ENCODE results near the gene ZC3H4.
A peak's percentile ranks its signal among the peaks of the same experiment; 100 is the strongest.

The ZC3H4 gene

DNA sequence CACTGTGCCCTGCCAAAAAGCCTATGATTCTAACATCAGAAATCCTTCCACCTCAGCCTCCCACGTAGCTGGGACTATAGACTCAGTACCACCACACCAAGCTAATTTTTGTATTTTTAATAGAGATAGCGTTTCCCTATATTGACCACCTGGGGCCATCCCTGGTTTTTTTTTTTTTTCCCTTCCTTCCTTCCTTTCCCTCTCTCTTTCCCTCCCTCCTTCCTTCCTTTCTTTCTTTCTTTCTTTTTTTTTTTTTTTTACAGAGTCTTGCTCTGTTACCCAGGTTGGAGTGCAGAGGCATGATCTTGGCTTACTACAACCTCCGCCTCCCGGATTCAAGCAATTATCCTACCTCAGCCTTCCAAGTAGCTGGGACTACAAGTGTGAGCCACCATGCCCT is 16.0 kb upstream of the ZC3H4 start:
- no peak overlapping the region for H3K4me3 ChIP-seq (ENCODE audit: control insufficient read depth, low read depth, low read length)
- DNase-seq (ENCODE audit: low read depth) = no peak
- TF ChIP-seq CTCF (IDR thresholded peaks at IDR 0.05; ENCODE audit: control insufficient read depth, insufficient read depth, low read depth, low read length, missing control alignments) = no peak

- DNase-seq (ENCODE audit: low read depth) = no peak
- TF ChIP-seq CTCF (IDR thresholded peaks at IDR 0.05; ENCODE audit: control insufficient read depth, insufficient read depth, low read depth, low read length, missing control alignments) = no peak
- H3K4me3 ChIP-seq (ENCODE audit: control insufficient read depth, low read depth, low read length) = no peak overlapping the region
Measured at GRCh38 chr19:47125669-47125938, 12.0 kb upstream of the ZC3H4 start.

- TF ChIP-seq CTCF (IDR thresholded peaks at IDR 0.05; ENCODE audit: control insufficient read depth, insufficient read depth, low read depth, low read length, missing control alignments) = peak; percentile 49
- DNase-seq (ENCODE audit: low read depth) = no peak
- H3K4me3 ChIP-seq (ENCODE audit: control insufficient read depth, low read depth, low read length) = no peak overlapping the region
Measured at GRCh38 chr19:47124937-47125668, 11.5 kb upstream of the ZC3H4 start.

DNA sequence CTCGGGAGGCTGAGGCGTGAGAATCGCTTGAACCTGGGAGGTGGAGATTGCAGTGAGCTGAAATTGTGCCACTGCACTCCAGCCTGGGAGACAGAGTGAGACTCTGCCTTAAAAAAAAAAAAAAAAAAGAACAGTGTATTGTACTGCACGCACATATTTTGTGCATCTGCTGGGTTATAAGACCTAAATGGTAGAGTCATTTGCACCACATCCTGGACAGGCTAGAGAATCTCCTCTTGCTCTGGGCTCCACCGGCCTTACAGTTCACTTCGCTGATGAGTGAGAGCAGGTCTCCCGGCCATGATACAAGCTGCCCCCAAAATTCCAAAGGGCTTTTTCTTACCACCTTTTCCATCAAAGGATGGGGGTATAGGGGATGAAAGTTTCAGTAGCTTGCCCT is 9.8 kb upstream of the ZC3H4 start:
- no peak overlapping the region for H3K4me3 ChIP-seq (ENCODE audit: control insufficient read depth, low read depth, low read length)
- no peak for TF ChIP-seq CTCF (IDR thresholded peaks at IDR 0.05; ENCODE audit: control insufficient read depth, insufficient read depth, low read depth, low read length, missing control alignments)
- DNase-seq (ENCODE audit: low read depth) = no peak

- no peak for DNase-seq (ENCODE audit: low read depth)
- no peak overlapping the region for H3K4me3 ChIP-seq (ENCODE audit: control insufficient read depth, low read depth, low read length)
- TF ChIP-seq CTCF (IDR thresholded peaks at IDR 0.05; ENCODE audit: control insufficient read depth, insufficient read depth, low read depth, low read length, missing control alignments) = no peak
Measured at GRCh38 chr19:47122359-47123335, 9.1 kb upstream of the ZC3H4 start.

DNA sequence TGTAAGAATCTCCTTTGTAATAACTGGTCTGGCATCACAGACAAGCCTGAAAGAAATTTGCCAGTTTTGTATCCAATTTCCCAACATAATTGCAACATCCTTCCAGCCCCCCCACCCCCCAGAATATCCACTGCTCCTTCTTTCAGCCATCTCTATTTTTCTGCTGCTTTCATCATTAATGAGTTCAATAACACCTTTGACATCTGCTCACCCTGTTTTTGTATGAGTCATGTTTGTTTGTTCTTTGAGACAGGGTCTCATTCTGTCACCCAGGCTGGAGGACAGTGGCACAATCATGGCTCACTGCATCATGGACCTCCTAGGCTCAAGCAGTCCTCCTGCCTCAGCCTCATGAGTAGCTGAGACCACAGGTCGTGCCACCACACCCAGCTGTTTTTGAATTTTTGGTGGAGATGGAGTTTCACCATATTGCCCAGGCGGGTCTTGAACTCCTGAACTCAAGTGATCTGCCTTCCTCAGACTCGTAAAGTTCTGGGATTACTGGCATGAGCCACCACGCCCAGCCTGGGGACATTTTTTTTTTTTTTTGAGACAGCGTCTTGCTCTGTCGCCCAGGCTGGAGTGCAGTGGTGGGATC is 7.0 kb upstream of the ZC3H4 start:
- no peak overlapping the region for H3K4me3 ChIP-seq (ENCODE audit: control insufficient read depth, low read depth, low read length)
- no peak for TF ChIP-seq CTCF (IDR thresholded peaks at IDR 0.05; ENCODE audit: control insufficient read depth, insufficient read depth, low read depth, low read length, missing control alignments)
- DNase-seq (ENCODE audit: low read depth) = no peak

Measured in AG09309 (cell line).